GM19452 (cell line): ENCODE results near the gene PHYHD1.
"Not testable (repeated sequence)": the region's sequence is repeated elsewhere in the genome, so short reads cannot be mapped to it uniquely, and the experiment has no call there.

Experiments used
- ATAC-seq: cut with Tn5 transposase; IDR thresholded peaks from one replicate; pipeline ENCODE4 v1.9.1; 2021; ENCODE audit not compliant: unreplicated experiment

The PHYHD1 gene

DNA sequence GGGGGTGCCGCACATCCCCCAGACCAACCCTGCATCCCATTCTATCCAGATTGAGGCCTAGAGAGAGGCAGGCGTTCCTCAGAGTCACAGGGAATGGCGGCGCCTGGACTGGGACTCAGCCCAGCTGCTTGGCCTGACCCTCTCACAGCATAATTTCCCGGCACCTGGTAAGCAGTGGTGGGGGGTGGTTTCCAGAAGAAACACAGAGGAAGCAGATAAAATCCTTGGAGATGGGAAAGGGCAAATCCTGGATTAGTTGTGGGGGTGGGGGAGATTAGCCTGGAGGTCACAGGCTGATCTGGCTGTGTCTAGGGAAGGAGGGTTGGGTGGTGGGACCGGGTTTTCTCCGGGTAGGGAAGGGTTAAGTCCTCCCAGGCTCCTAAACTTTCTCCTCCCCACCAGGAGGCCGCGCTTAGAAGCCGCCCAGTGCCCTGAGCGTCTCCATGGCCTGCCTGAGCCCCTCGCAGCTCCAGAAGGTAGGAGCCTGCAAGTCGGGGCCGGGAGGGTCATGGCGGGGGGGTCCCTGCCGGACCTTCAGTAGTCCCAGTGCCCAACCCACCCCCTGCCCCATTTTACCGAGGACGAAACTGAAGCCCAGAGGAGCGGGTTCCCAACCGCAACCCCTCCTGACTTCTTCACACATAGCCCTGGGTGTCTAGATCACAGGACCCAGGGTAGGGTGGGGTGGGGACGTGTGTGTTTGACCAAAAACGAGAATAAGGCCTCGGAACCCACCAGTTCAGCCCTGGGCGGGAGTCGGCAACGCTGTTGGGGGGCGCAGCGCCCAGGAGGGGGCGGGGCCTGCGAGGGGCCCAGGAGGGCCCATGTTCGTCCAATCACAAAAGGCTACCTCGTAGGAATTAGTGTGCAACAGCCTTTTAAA is 1.3 kb downstream of the PHYHD1 start:
- ATAC-seq, result no peak

DNA sequence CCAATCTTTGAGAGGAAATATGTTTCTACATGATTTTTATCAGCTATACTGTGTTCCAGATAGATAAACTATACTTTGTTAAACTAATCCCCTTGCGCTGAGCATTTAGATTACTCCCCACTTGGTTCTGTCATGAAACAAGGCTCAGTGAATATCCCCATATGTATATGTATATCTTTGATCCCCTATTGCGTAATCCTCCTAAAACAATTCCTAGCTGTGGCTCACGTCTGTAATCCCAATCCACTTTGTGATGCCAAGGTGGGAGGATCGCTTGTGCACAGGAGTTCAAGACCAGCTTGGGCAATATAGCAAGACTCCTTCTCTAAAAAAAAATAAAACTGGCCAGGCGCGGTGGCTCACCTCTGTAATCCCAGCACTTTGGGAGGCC is 2.7 kb downstream of the PHYHD1 start:
- no peak for ATAC-seq

DNA sequence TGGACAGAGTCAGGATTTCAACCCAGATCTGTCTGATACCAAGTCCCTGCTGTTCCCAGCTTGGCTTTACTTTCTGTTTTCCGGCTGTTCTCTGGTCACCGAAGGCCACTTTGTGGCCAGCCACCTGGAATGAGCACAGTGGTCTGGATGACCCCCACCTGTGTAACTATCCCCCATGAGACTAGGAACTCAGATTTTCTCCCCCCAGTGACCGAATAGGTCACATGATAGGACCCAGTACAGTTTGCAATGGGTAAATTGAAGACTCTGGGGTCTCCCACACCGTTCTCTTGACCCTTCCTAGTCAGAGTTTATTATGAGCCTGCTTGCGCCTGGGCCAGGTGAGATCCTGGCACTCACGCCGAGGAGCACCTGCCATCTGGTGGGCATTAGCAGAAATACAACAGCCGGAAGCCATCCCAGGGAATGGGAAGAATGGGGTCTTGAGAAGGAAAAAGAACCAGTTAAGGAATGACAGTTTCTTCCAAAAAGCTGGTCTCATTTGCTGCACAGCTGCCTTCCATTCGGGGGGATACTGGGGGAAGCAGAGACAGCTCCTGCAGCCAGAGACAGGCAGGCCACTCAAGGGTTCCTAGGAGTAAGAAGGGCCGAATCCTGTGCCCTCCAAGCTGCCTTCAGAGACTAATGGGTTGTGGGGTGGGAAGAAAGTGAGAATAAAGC is 7.1 kb downstream of the PHYHD1 start:
- ATAC-seq, result no peak

DNA sequence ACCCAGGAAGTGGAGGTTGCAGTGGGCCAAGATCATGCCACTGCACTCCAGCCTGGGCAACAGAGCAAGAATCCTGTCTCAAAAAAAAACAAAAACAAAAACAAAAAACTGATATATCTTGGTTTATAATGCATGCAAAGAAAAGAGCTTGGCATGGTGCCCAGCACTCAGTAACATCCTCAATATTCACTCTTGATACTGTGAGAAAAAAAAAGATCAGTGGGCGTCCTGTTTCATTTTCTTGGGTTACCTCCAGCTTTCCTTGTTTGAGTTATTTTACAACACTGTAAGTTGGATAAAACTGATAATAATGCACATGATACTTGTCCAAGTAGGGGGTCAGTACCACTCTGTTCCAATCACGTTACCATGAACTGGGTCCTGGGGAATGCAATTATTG is 7.8 kb downstream of the PHYHD1 start:
- ATAC-seq, result no peak

DNA sequence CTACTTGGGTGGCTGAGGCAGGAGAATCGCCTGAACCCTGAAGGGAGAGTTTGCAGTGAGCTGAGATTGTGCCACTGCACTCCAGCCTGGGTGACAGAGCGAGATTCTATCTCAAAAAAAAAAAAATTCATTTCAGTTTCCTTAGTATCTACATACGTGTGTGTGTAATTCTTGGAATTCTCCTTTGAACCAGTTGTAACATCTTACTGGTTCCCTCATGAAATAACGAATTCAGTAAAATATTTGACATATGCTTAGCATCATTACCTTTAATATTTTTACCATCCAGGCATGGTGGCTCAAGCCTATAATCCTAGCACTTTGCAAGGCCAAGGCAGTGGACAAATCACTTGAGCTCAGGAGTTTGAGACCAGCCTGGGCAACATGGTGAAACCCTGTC is 8.8 kb downstream of the PHYHD1 start:
- no peak for ATAC-seq

DNA sequence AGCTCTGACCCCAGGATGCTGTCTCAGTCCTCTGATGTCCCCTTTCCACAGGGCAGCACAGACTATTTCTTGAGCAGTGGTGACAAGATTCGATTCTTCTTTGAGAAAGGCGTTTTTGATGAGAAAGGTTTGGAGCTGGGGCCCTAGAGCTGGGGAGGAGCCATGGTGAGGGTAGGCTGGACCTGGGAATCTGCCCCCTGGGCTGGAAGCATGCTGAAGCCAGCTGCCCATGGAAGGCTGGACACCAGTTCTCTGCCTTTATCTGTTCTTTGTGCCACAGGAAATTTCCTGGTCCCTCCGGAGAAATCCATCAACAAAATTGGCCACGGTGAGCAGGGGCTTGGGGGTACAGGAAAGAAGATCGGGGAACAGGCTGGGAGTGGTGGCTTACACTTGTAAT is 12.9 kb downstream of the PHYHD1 start:
- ATAC-seq, result no peak

DNA sequence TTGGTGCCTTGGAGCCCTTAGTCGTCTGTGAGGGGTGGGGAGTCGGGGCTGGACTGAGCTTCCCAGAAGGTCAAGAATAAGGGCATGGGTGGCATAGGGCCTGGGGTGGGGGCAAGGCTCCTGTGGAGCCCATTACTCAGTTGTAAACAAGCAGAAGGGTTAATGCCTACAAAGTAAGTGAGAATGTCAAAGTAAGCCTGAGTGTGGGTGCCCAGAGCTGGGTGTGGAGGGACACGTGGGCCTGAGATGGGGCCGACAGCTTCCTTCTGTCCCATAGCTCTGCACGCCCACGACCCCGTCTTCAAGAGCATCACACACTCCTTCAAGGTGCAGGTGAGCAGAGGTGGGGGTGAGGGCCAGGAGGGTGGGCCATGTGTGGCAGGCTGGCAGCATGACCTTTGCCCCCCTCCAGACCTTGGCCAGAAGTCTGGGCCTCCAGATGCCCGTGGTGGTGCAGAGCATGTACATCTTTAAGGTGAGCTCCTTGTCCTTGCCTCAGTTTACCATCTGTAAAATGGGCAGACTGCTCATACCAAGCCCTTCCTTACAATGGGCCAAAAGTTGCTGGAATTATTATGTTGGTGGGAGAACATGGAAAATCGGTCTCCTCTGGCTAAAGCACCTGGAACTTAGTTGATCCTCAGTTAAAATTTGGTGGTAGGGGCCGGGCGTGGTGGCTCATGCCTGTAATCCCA is 15.5 kb downstream of the PHYHD1 start:
- no peak for ATAC-seq

DNA sequence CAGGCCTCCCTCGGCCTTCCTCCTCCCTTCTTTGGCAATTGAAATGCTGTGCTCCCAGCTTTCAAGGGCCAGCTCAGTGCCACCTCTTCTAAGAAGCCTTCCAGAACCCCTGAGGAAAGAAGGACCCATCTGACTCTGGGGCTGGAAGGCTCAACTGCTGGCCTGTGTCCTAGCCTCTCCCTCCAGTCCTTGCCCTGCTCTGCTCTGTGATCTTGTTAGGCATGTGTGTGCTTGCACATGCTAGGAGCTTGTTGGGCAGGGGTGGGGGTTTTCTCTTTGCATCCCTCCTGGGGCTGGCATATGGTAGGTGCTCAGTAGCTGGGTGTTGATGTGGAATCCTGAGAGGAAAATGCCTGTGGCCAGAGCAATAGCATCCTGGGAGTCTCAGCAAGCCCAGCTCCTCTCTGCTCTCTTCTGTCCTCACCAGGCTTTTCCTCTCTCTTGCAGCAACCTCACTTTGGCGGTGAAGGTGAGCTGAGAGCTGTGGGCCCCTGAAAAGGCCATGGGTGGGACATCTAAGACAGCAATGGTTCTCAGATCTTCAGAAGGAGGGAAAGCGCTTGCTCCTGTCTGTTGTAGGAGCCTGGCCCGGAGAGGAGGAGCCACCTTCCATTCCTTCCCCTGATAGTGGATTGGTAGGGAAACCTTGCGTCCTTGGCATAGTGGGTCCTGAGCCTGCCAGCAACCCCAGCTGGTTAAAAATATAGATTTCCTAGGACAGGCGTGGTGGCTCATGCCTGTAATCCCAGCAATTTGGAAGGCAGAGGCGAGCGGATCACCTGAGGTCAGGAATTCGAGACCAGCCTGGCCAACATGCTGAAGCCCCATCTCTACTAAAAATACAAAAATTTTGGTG is 16.8 kb downstream of the PHYHD1 start:
- ATAC-seq, result no peak

DNA sequence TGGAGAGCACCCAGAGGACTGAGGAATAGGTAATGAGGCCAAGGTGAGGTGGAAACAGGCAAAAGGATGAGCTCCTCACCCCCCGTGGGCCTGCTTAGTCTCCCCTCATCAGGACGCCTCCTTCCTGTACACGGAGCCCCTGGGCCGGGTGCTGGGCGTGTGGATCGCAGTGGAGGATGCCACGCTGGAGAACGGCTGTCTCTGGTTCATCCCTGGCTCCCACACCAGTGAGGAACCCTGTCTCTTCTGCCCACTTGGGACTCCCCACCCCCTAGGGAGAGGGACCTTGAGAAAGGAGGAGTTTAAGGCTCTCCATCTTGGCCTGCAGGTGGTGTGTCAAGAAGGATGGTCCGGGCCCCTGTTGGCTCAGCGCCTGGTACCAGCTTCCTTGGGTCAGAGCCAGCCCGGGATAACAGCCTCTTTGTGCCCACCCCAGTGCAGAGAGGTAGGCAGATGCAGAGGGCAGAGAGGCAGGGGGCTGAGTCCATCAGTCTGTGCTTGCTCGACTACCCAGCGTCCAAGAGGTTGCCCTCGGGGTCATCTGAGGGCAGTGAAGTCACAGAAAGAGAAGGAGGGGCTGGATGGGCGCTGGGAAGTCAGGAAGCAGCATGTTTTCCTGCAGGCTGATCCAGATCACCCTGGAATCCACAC is 19.6 kb downstream of the PHYHD1 start:
- ATAC-seq, result no peak

DNA sequence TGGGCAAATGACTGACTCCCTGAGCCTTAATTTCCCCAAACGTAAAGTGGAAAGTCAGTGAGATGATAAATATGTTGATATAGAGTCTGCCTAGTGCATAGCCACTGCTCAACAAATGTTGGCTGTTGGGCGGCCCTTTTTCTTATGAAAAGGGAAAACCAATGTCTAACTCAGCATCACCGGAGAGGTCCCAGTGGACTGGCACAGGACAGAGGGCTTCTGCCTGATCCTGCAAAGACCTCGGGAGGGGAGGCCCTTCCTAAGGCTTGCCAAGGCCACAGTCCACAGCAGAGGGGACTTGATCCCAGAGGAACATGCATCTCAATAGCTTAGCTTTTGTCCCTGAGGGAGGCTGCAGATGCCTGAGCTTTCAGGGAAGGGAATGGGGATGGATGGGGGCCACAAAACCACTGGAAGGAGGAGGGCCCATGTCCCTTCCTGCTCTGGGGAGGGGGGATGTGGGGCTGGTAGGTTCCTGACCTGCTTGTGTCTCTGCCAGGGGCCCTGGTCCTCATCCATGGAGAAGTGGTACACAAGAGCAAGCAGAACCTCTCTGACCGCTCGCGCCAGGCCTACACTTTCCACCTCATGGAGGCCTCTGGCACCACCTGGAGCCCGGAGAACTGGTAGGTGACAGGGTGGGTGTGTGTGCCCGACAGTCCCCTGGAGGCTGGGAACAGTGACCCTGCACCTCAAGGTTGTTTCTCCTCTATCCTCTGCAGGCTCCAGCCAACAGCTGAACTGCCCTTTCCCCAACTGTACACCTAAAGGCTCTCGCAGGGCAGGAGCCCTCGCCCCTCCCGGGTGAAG is 20.4 kb downstream of the PHYHD1 start:
- ATAC-seq, result no peak

DNA sequence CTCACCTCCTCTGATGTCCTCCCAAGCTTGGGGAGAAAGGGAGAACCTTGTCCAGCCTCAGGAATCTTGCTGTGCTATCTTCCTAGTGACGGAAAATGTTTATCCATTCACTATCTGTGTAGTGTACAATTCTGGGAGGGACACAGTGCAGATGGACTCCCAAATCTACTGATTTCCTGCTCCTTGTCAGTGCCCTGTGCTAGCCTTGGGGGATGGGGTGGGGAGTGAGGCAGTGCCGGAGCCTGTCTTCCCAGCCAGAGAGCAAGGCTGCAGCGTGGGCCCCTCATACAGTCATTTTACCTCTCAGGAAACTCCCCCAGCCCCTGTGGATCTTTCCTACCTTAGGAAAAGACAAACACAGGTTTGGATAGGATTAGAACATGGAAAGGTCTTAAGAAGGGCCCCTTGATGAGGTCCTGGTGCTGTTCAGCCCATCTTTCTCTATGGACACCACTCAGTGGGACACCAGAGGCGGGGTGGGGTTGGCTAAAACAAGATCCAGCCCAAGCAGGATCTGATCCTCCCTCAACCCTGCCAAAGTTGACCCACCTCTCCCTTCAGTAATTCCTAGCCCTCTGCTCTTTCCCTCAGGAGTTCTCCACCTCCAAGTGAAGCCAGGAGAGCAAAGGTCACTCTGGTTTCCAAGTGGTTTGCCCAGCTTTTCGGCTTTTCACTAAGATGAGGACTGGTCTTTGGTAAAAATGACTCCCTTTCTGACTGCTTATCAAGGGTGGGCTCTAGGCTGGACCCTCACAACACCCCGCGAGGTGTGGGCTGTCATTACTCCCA is 23.2 kb downstream of the PHYHD1 start:
- no peak for ATAC-seq

DNA sequence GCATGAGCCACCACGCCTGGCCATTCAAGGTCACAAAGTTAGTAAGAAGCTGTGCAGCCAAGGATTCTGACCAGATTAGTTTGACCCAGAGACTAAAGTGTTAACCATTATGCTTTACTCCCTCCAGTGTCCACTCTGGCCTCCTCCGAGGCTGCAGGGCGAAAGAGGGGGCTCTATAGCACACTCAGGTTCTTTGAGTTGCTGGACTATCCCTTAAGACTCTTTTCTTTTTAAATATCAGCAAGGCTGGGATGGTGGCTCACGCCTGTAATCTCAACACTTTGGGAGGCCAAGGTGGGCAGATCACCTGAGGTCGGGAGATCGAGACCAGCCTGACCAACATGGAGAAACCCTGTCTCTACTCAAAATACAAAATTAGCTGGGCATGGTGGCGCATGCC is 24.2 kb downstream of the PHYHD1 start:
- not testable (repeated sequence) for ATAC-seq

DNA sequence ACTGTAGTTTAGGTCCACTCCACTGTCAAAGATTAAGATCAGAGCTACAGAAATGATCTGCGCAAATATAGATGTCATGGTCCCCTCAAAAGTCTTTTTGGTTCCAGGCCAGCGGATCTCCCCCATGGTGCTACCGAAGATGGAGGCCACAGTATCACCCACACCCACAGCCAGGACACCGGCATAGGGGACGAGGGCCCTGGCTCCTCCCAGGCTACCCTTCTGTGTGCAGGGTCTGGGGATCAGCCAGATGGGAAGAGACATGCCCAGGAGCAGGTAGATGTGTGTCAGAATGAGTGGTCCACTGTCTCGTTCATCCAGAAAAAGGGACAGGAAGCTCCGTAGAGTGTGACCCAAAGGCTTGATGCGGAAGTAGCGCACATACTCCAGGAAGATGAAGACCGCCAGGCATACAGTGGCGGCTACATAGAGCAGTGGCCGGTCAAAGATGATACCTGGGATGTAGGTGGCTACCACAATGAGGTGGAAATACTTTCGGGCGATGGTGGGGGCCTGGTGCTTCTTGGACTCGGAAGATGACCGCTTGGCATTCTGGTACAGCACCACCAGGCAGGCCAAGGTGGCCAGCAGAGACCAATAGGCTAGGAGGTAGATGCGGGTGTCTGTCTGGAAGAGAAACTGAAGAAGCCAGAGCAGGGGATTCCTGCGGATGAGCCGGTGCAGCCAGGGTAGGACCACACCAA is 25.2 kb downstream of the PHYHD1 start:
- no peak for ATAC-seq

DNA sequence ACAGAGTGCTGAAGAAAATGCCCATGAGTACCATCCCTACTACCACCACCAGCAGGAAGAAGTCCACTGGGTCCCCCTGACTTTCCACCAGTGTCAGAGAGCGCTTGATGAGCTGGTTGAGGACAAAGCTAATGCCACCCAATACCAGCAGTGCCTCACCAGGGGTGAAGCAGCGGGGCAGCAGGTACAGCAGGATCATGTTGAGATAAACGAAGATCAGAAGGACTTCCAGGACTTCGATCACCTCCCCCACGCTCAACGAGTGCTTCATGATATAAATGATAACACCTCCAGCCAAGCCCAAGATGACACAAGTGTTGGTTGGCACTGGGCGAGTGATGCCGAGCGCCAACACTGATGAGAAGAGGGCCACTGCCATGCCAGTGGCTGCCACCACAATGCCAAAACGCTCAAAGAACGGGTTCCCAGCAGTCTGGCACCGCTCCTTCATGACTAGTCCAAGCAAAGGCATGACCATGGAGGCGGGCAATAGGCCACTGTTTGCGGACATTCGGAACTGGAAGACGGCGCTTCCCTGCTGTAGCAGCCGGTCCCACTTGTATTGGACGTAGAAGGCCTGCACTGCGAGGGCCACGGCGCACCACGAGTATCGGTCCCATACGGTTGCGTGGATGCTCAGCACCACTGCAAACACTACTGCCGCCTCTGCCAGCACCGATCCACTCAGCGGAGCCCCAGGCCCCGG is 25.9 kb downstream of the PHYHD1 start:
- no peak for ATAC-seq

DNA sequence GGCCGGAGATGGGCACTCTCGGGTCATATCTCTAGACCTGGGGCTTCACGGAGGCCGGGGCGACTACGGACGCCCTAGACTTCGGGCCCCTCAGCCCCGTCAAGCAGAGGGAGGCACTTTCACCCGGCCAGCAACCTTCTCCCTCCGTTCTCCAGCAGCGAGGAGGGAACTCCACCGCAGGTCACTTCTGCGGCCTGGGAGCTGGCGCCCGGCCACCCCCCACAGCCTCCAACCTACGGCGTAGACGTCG is 26.4 kb downstream of the PHYHD1 start:
- ATAC-seq, result no peak

DNA sequence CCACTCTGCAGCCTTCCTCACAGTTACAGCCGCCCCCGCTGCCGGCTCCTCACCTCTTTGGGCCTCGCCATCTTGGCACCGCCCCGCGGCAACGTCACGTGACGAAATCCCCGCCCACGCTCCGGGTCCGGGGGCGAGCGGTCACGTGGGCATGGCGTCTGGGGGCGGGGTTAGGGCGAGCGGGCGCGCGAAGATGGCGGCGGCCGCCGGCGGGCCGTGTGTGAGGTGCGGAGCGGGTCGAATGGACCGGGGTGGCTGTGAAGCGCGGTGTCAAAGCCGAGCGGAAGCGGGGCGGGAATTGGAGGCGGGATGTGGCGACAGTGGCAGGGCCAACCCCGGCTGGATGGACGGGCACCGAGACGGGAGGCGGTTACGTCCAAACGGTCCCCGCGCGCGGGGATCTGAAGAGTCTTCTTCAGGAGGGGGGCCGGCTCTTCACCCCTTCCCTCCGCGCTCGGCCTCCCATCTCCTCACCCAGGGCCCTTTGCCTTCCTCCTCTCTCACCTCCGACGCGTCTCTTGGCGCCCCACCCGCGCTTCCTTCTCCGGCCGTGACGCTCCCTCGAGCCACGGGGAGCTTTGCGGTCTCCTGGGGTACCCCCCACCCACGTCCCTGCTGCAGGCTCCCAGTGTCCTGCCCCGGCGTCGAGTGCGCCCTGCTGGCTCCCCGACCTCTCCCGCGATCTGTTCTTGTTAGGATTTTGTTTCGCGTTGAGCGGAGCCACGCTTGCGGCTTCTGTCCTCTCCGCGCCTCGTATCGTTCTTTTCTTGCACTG is 26.9 kb downstream of the PHYHD1 start, which contains the start of the genes DOLK and NUP188:
Gene DOLK (minus strand): TSS at position 77 of the 775 bp plus-strand sequence. CDS start 300 bp downstream, outside the sequence.
Gene NUP188 (plus strand): TSS at position 173 of the 775 bp plus-strand sequence. CDS start 21 bp downstream, at position 194.
- peak; percentile 75 for ATAC-seq

DNA sequence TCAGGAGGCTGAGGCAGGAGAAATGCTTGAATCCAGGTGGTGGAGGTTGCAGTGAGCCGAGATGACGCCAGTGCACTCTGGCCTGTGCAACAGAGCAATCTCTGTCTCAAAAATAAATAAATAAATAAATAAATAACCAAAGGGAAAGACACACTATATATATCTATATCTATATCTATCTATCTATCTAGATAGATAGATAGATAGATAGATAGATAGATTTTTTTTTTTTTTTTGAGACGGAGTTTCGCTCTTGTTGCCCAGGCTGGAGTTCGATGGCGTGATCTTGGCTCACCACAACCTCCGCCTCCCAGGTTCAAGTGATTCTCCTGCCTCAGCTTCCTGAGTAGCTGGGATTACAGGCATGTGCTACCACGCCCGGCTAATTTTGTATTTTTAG is 40.6 kb downstream of the PHYHD1 start:
- ATAC-seq, result not testable (repeated sequence)
